Stimulated activated CD8-positive, alpha-beta memory T cell treated with anti-CD3 and anti-CD28 coated beads, Interleukin-4, amount 100 ng/mL, for 24 hours (primary cell): Measurements from ENCODE around the gene CTBP1.

ENCODE experiments used
- DNase-seq: peaks from one replicate; pipeline ENCODE4 v3.0.0-alpha.2; 2020; ENCODE audit warnings: low read depth

CTBP1 gene

DNA sequence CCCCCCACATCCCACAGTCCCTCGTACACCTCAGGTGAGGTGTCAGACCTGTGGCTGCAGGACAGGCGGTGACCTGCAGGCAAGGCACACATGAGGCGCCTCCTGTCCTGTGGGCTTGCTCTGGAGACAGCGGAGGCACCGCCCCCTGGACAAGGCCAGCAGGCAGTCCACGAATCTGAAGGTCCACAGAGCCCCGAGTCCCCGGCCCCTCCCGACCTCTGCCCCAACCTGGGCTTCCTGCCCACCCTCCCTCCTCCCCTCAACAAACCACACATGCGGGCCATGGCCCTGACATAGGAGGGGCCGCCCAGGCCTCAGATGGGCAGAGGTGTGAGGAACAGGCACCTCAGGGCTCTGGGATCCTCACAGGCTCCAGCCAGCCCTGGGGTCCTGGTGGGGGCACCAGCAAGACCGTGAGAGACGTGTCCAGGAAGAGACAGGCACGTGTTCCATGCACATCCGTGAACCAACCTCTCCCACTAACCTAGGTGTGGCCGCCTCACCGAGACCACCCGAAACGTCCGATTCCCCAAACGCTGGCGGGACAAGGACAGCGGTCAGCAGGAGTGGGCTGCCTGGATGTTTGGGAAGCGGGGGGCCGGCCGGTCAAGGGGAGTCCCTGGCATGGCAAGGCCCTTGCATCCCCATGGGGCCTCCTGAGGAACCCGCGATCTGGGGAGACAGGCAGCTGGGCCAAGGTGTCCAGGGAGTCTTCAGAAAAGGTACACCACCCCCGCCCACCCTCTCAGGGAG, 25.8 kb downstream of the CTBP1 start:
- DNase-seq, result no peak

DNA sequence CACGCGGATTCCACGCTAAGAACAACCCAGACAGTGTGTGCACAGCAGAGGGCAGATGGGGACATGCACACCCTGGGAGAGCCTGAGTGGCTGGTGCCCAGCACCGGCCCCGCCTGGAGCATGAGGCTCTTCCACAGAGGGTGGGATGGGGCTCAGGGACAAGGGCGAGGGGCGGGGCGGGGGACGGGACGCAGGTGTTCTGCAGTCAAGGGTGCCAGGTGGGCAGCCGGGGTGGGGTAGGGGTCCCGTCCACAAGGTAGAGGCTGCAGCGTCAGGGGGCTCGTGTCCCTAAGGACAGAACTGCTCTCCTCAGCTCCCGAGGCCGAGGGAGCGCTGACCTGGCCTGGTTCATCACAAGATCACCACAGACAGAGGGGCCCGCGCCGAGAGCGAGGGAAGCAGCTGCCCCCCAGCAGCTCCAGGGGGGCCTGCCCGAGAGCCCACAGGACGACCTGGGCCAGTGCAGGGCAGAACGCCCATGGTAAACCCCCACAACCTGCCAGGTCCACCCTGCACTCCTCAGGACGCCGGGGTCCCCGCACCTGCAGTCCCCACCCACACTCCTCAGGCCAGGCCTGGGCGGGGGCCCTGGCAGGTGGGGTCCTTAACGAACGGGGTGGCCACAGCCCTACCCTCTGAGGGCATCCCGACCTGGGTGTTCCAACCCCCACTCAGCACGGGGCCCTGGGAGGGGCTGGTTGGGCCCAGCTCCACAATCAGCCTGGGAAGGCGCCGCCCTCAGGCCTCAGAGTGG, 26.7 kb downstream of the CTBP1 start:
- no peak for DNase-seq

DNA sequence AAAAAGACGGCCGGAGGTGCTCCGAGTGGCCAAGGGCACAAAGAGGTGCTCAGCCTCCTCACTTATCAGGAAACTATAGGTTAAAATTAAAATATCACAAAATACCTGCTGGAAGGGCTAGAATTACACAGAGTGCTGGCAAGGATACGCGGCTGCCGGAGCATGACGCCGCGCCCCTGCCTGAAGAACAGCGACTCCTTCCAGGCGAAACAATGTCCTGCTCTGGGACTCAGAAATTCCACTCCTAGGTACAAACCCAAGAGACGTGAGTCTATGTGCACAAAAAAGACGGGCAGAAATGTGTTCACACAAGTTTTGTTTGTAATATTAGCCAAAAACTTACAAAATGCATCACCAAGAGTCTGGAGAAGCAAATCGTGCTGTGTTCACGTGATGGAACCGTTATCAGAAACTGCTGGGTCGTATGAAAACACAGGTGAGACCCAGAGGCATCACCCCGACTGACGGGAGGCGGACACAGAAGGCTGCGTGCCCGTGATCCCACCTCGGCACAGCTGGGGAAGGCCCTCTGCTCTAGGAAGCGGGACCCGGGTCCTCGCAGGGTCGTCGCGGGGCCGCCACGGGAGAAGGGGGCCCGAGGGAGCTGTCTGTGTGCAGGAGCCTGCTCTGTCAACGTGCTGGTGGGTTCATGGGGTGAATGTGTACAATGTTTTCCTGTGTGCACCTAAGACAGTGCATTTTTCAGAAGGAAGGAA, 27.6 kb downstream of the CTBP1 start:
- no peak for DNase-seq

DNA sequence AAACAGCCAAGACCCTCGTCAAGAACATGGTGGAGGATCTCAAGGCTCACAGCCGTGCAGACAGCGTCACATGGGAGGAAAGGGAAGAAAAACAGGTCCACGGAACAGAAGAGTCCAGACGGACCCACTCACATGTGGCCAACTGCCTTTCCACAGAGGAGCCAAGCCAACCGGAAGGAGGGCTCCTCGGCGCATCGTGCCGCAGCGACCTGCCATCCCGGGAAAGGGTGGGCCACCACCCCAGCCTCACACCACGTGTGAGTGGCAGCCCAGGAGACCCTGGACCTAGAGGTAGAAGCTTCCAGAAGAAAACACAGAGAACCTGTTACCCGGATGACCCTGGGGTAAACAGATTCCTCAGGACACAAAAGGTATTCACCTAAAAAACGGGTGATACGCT, 28.4 kb downstream of the CTBP1 start:
- DNase-seq, result no peak

DNA sequence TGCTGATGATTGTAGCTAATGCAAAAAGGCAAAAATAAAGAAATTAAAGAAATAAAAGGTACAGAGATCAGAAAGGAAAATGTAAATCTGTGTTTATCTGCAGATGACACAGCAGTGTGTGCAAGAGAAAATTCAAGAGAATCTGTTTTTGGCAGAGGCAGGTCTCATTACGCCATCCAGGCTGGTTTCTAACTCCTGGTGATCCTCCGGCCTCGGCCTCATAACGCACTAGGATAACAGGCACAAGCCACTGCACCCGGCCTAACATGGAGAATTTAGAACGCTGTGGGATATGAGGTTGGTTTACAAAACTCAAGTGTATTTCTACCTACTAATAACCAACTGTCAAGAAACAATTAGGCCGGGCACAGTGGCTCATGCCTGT, 29.4 kb downstream of the CTBP1 start:
- no peak for DNase-seq

DNA sequence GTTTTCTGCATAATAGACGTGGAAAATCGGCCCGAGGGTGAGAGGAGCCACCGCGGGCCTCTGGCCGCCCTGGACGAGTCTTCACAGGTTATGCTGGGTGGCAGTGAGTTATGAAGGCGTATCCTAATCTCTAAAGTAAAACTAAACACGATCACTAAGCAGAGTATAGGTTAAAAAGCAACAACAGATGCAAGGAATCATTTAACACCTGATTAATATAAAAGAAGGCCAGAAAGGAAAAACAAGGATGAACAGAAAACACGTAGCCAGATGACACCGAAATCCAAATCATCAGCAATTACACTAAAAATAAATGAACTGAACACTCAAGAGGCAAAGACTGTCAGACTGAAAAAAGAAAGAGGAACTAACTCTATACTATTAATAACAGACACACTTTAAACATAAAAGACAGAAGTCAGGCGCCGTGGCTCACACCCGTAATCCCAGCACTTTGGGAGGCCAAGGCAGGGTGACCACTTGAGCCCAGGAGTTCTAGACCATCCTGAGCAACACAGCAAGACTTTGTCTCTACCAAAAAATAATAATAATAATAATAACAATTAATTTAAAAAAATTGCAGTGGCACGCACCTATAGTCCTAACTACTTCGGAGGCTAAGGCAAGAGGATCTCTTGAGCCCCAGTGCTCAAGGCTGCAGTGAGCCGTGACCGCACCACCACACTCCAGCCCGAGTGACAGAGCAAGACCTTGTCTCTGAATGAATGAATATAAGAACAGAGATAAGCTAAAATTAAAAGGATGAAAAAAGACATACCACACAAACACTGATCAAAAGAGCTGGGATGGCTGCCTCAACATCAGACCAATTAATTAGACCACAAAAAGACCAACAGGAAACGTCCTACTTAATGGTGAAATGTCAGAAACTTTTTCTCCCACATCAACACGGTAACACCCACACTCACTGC, 30.0 kb downstream of the CTBP1 start:
- DNase-seq, result no peak

DNA sequence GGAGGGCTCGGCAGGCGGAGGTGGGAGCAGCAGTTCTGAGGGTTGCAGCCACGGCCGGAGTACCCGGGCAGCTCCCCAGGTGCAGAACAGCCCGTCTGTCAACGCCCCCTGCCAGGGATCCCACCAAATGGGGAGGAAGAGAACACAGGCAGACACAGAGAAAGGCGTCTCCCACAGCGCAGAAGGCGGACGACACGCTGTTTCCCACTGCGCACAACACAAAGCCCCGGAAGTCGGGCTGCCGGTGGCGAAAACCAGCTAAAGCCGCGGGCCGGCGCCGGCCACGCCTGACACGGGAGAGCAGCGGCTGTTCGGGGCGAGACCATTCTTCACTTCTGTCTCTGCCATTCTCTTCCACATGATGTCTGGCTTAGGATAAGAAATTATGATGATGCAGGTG, 31.6 kb downstream of the CTBP1 start:
- no peak for DNase-seq

DNA sequence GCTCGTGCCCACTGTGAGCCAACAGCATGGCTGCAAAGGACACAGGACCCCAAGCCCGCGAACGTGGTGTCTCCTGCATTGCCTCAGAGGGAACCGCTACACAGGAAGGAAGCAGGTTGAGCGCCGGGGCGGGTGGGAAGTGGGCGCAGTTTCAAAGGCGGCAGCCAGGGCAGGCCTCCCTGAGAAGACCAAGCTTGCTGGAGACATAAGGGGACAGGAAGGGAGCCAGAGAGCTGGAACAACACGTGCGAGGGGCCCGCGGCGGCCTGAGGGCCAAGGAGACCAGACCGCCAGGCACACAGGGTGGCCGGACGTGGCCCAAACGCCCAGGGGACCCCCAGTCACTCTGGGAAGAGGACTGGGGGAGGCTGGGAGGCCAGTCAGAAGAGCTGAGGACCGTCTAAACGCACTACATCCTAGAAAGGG, 32.0 kb downstream of the CTBP1 start:
- peak; percentile 50 for DNase-seq

DNA sequence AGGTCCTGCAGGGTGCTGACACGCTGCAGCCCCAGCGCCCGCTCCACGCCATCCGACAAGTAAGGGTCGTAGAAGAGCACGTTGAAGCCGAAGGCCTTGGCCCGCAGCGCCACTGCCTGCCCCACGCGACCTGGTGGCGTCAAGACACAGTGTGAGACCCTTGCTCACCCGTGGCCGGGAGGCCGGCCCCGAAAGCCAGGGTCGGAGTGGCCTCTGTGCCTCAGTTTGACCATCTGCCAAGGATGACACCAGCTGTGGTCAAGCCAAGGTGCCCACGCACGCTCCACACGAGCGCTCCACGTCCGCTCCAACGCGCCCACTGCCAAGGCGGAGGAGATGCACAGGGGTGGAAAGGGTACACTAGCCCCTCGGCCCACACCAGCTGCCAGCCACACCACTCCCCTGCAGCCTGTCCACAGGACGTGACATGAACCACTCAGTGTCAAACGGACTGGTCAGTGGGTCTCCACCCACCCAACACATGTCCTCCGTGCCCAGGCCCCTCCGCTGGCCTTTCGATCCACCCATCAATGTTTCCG, 32.8 kb downstream of the CTBP1 start:
- no peak for DNase-seq

DNA sequence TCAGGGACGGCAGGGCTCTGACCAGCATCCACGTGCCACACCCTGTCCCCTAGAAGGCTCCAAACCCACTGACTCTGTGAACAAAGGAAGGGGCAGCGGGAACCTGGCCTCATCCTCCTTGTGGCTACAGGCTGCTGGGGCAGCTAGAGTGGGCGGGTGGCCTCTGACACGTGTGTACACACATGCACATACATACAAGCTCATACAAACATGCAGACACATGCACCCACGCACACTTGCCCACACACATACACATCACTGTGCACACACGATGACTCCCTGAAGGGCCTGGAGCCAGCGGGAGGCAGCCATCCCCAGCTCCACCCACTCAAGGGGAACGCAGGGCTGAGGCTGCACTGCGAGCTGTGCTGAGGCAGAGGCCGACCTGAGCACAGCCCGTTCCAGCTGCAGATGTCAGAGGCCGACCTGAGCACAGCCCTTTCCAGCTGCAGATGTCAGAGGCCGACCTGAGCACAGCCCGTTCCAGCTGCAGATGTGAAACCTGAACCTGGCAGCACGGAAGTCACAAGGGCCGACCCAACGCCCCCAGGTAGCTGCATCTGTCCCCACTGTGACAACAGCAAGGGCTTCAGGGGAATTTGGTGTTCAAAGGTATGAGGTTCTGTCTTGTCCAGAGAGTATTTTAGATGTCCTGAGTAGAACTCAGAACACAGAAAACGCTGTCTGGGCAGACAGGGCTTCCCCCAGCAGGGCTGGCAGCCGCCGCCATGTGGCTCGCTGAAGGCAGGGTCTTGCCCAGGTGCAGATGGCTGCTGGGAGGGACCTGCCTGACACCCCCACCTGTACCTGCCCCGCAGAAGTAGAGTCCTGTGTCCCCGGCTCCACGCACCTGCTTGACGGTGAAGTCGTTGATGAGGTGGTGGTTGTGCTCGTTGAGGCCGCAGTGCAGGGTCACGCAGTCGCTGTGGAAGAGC, 33.5 kb downstream of the CTBP1 start:
- DNase-seq, result no peak

DNA sequence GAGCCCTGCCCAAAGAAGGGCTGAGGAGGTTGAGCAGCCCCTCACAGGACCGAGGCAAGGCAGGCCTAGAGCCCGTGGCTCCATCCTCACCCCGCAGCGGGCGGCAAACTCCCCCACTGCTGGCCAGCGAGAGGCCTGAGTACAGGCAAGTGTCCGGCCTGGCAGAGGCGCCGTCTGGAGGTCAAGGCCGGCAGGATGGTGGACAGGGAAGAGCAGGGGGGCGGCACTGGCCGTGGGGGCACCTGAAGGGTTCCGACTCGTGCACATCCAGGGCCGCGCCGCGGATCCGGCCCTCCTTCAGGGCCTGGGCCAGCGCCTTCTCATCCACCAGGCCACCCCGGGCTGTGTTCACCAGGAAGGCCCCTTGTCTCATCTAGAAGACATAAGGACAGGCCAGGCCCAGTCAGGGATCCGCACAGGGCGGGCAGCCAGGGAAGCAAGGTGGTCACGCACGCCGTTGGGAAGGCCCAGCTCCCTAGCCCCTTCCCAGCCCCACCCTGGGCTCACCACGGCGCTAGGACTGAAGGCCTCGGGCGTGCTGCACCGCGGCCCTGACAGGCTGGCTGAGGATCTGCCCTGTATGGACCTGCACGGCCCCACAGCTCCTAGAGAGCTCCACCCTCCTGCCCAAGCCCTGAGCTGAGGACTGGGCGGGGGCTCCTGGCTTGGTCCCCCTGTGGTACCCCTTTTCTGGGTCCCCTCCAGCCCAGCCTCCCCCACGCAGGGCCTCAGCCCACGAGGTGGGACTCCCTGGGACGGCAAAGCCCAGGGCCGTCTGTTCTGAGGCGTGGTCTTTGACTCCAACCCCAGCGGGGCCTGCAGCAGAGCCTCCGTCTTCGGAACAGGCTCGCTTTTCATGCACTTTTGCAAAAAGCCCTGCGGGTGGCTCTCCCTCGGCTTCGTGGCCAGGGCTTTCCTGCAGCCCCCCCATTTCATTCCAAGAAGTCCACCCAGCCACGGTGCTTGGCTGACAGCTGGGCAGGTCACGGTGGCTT, 34.5 kb downstream of the CTBP1 start:
- DNase-seq, result no peak

DNA sequence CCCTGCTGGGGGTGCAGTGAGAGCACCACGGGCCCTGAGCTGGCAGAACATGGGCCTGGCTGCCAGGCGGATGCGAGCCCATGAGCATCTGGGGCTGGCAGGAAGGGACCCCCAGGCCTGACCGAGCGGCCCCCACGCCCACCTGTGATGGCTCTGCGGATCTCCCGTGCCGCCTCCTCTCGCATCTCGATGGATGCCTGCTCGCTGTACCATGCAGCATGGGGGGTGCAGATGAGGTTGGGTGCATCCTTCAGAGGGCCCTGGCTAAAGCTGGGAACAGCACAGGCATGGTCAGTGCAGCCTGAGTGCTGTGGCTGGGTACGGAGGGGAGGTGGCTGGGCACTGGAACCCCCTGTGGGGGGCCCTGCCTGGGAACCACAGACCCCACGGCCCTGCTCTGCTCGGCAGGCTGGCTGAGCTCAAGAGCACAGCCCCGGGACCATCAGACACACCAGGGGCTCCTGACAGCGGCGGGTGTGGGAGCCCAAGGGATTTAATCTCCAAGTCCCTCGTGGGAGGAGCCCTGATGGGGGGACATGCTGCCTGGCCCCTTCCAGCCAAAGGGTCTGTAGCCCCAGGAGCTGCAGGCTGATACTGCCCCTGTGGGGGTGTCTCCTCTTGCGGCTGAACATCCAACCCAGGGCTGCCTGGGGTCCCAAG, 35.5 kb downstream of the CTBP1 start:
- no peak for DNase-seq

DNA sequence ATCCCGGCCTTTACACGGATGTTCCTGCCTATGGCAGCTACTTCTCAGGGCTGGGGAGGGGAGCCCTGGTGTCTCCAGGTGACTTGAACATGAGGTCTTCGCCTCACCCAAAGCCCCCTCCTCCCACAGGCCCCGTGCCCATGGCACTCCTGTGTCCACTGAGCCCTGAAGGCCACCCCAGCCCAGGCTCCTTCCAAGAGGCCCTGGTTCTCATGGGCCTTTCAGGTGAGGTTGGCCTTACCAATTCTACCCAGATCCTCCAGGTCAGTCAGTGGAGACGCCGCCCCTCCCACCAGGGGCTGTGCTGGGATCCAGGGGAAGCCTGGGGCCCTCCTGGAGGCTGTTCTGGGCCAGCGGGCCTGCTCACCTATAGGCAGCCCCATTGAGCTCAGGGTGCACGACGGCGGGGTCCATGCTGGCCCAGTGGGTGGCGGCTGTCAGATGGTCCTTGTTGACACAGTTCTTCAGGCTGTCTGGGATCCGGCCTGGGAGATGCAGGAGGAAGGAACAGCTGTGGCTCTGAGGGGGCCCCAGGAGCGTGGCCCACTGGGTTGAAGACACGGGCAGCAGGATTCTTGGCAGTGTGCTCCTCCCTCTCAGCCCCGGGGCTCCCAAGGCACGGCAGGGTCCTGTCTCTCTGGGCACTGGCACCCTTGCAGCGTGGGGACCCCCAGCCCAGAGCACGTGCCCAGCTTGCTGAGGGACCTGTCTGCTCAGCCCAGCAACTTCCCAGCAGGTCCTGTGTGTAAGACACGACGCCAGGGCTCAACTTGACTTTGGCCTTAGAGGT, 36.2 kb downstream of the CTBP1 start:
- DNase-seq, result no peak

DNA sequence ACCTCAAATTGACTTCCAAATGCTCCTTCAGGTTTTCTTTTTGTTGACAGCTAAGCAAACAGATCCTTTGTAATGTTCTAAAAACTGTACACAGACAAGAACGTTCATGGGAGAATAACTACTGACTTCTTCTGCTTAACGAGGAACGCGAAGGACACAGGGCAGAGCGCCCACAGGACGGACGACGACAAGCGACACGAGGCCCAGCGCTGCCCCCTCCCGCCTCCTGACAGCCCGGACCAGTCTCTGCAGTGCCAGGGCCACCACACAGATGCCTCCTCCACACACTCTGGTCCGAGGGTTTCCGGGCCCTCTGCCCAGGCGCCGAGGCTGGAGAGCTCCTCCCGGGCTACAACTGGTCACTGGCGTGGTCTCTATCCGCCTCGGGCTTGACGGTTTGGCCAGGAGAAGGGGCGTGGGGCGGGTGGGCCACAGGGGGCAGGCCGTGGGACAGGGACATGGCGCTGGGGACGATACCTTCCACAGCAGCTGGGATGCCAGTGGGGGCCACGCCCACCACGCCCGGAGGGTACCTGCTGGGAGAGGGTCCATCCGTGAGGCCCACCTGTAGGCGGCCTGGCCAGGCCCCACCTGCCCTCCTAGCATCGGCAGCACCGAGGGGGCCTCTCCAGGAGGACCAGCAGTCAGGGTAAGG, 36.9 kb downstream of the CTBP1 start:
- no peak for DNase-seq

DNA sequence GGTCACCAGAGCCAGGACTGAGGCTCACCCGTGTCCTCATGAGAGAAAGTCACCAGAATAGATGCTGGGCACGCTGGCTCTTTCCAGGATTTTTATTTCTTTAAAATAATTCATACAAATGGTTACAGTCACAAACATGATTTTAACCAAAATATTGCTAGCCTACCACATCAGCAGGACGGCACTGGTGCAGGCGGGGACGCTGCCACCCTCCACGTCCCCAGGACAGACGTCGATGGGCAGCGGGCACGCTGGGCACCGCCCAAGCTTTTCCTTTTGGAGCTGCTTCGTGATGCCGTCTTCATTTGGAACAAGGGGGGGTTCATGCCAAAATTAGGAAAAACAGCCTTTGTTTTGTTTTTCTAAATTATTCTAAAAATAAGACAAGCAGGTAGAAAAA, 37.6 kb downstream of the CTBP1 start:
- no peak for DNase-seq

DNA sequence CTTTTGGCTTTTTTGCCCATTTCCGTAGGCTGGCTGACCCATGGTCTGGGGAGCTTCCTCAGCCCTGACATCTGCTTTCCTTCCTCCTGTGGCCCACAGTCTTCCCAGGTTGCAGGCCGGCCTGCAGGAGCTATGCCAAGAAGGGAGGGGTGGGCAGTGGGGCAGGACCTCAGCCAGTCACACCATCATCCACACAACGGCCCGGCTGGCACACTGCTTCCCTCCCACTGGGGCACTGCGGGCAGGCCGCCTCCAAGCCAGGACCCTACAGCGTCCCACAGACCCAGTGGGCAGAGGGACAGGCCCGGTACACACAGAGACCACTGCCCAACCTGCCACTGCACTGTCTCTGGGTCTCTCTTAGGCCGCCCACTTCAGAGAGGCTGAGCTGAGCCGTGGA, 38.0 kb downstream of the CTBP1 start:
- no peak for DNase-seq

DNA sequence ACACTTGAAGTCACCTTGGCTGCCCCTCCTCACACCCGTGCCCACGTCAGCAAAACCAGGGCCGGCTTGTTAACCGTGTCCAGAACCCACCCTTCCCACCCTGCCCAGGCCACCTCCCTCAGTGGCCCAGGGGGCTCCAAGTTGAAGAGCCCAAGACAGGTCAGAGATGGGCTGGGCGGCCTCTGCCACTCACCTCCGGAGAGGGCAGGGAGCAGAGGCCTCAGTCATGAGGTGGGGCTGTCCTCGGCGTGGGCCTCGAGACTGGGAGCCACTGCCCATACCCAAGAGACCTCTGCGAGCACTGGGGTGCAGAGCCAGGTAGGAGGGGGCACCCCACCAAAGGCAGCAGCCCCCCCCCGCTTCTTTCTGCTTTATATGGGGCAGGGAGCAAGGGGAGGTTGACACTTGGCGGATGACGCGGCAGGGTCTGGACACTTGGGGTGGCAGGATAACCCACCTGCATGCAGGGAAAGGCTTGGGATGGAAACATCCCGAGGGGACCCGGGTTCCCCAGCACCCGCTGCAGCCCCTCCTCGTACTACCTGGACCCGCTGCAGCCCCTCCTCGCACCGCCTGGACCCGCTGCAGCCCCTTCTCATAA, 38.6 kb downstream of the CTBP1 start:
- DNase-seq, result no peak
